H9 (cell line): ENCODE data around the gene DRGX. TPM values are rescaled to one million over a fixed set of nuclear protein-coding genes. Genes with fewer than 3 reads are reported as not detected.

Experiments
- DNase-seq: peaks from one replicate; pipeline ENCODE4 v3.0.0-alpha.2; 2017
- H2AFZ ChIP-seq: one replicate; pipeline ENCODE4 v1.6.1; 2013; ENCODE audit warnings: mild to moderate bottlenecking, low read length, control low read depth, moderate library complexity
- H2AK5ac ChIP-seq: 2 replicates; pipeline ENCODE4 v1.6.1; 2013; ENCODE audit warnings: low read length, control low read depth, mixed read lengths; ENCODE audit not compliant: insufficient read length
- H2BK120ac ChIP-seq: one replicate; pipeline ENCODE4 v1.6.1; 2013; ENCODE audit warnings: low read depth, mild to moderate bottlenecking, low read length, control low read depth, inconsistent platforms; ENCODE audit not compliant: poor library complexity, severe bottlenecking
- H2BK12ac ChIP-seq: 2 replicates; pipeline ENCODE4 v1.6.1; 2013; ENCODE audit warnings: low read length, control low read depth, mixed read lengths, low read depth; ENCODE audit not compliant: insufficient read length
- H2BK15ac ChIP-seq: 2 replicates; pipeline ENCODE4 v1.6.1; 2013; ENCODE audit warnings: low read depth, low read length, control low read depth
- H2BK20ac ChIP-seq: one replicate; pipeline ENCODE4 v1.6.1; 2013; ENCODE audit warnings: low read depth, mild to moderate bottlenecking, low read length, control low read depth, inconsistent platforms; ENCODE audit not compliant: poor library complexity, severe bottlenecking
- H2BK5ac ChIP-seq: 2 replicates; pipeline ENCODE4 v1.6.1; 2013; ENCODE audit warnings: low read length, control low read depth, mixed read lengths; ENCODE audit not compliant: insufficient read length
- H3K14ac ChIP-seq: 2 replicates; pipeline ENCODE4 v1.6.1; 2013; ENCODE audit warnings: low read length, control low read depth; ENCODE audit not compliant: insufficient read depth
- H3K18ac ChIP-seq: 2 replicates; pipeline ENCODE4 v1.6.1; 2013; ENCODE audit warnings: low read depth, mild to moderate bottlenecking, mixed read lengths, low read length, control low read depth; ENCODE audit not compliant: insufficient read length
- H3K23ac ChIP-seq: 2 replicates; pipeline ENCODE4 v1.6.1; 2013; ENCODE audit warnings: low read length, control low read depth, mixed read lengths, low read depth; ENCODE audit not compliant: insufficient read length
- H3K23me2 ChIP-seq: 2 replicates; pipeline ENCODE4 v1.6.1; 2013; ENCODE audit warnings: low read depth, mild to moderate bottlenecking, mixed read lengths, low read length, control low read depth; ENCODE audit not compliant: insufficient read length, poor library complexity, severe bottlenecking
- H3K27ac ChIP-seq: 2 replicates; pipeline ENCODE4 v1.5.1; 2013; ENCODE audit warnings: low read length, control low read depth, mixed read lengths, low read depth; ENCODE audit not compliant: insufficient read length
- H3K27me3 ChIP-seq: 2 replicates; pipeline ENCODE4 v1.6.1; 2013; ENCODE audit warnings: low read length, control low read depth, inconsistent platforms; ENCODE audit not compliant: insufficient read depth
- H3K4ac ChIP-seq: 2 replicates; pipeline ENCODE4 v1.6.1; 2013; ENCODE audit warnings: low read depth, mild to moderate bottlenecking, control low read depth, inconsistent platforms, low read length, moderate library complexity
- H3K4me1 ChIP-seq: 2 replicates; pipeline ENCODE4 v1.6.1; 2013; ENCODE audit warnings: low read length, control low read depth, inconsistent platforms; ENCODE audit not compliant: insufficient read depth
- H3K4me2 ChIP-seq: 2 replicates; pipeline ENCODE4 v1.6.1; 2013; ENCODE audit warnings: low read length, control low read depth, mixed read lengths; ENCODE audit not compliant: insufficient read length, insufficient read depth
- H3K56ac ChIP-seq: 2 replicates; pipeline ENCODE4 v1.6.1; 2013; ENCODE audit warnings: low read depth, mild to moderate bottlenecking, mixed read lengths, low read length, control low read depth; ENCODE audit not compliant: insufficient read length
- H3K79me1 ChIP-seq: 2 replicates; pipeline ENCODE4 v1.6.1; 2013; ENCODE audit warnings: low read depth, mild to moderate bottlenecking, moderate library complexity, low read length, control low read depth, inconsistent platforms; ENCODE audit not compliant: insufficient read depth, poor library complexity, severe bottlenecking
- H3K79me2 ChIP-seq: 2 replicates; pipeline ENCODE4 v1.6.1; 2013; ENCODE audit warnings: low read length, control low read depth, inconsistent platforms; ENCODE audit not compliant: insufficient read depth
- H3K9ac ChIP-seq: 2 replicates; pipeline ENCODE4 v1.6.1; 2013; ENCODE audit warnings: low read length, control low read depth, mixed read lengths; ENCODE audit not compliant: insufficient read length; ENCODE audit errors: extremely low read depth
- H3K9me3 ChIP-seq: one replicate; pipeline ENCODE4 v1.6.1; 2013; ENCODE audit warnings: low read depth, low read length, inconsistent platforms; ENCODE audit not compliant: control insufficient read depth
- H3T11ph ChIP-seq: one replicate; pipeline ENCODE4 v1.6.1; 2013; ENCODE audit warnings: mild to moderate bottlenecking, low read length, control low read depth, inconsistent platforms
- H4K20me1 ChIP-seq: one replicate; pipeline ENCODE4 v1.6.1; 2013; ENCODE audit not compliant: control insufficient read depth, insufficient read length, insufficient read depth
- H4K5ac ChIP-seq: 2 replicates; pipeline ENCODE4 v1.6.1; 2013; ENCODE audit warnings: low read depth, mild to moderate bottlenecking, mixed read lengths, low read length, control low read depth; ENCODE audit not compliant: insufficient read length
- H4K8ac ChIP-seq: replicated peaks from 2 replicates; pipeline ENCODE4 v1.6.1; 2013; ENCODE audit warnings: low read length, control low read depth, mixed read lengths, low read depth; ENCODE audit not compliant: insufficient read length
- H4K91ac ChIP-seq: 2 replicates; pipeline ENCODE4 v1.6.1; 2013; ENCODE audit warnings: low read depth, mild to moderate bottlenecking, moderate library complexity, mixed read lengths, low read length, control low read depth; ENCODE audit not compliant: insufficient read length
- H3K27ac Mint-ChIP-seq, 3 experiments: 2 replicates in 2 of 3; 3 replicates in 1 of 3; pipeline ENCODE4 v1.8.0; 2020 to 2021; ENCODE audit warnings: mixed read lengths in 3 of 3, mild to moderate bottlenecking in 1 of 3, moderate library complexity in 1 of 3
- H3K27me3 Mint-ChIP-seq: 2 replicates; pipeline ENCODE4 v1.8.0; 2021; ENCODE audit warnings: low read depth, mild to moderate bottlenecking, moderate library complexity, mixed read lengths
- H3K36me3 Mint-ChIP-seq, 3 experiments: 2 replicates in 2 of 3; 3 replicates in 1 of 3; pipeline ENCODE4 v1.8.0; 2020 to 2021; ENCODE audit warnings: low read depth in 3 of 3, mixed read lengths in 3 of 3; ENCODE audit not compliant: insufficient read depth in 1 of 3
- H3K4me1 Mint-ChIP-seq, 2 experiments: 2 replicates each; pipeline ENCODE4 v1.8.0; 2020; ENCODE audit warnings: mixed read lengths in 2 of 2
- H3K4me3 Mint-ChIP-seq, 2 experiments: 2 replicates in 1 of 2; 3 replicates in 1 of 2; pipeline ENCODE4 v1.8.0; 2020 to 2021; ENCODE audit warnings: mild to moderate bottlenecking in 2 of 2, mixed read lengths in 2 of 2, moderate library complexity in 1 of 2
- H3K9me3 Mint-ChIP-seq, 2 experiments: 2 replicates in 1 of 2; 3 replicates in 1 of 2; pipeline ENCODE4 v1.8.0; 2020; ENCODE audit warnings: mild to moderate bottlenecking in 2 of 2, mixed read lengths in 2 of 2, moderate library complexity in 1 of 2
- CTCF ChIP-seq: fragments of 200-600 bp; sonication (generic); conservative IDR thresholded peaks from 3 replicates; pipeline ENCODE4 v1.8.0; 2021; ENCODE audit warnings: antibody characterized with exemption, mild to moderate bottlenecking
- WGBS: extraction: QIAGEN DNeasy Blood & Tissue Kit; methylation state at CpG from one replicate; pipeline ENCODE4 v1.1.7; 2013; ENCODE audit warnings: missing lambda C conversion rate, low lambda C conversion rate, mixed read lengths; ENCODE audit not compliant: insufficient read length; ENCODE audit errors: extremely low coverage; 5-methylcytosine and 5-hydroxymethylcytosine counted together
- total RNA-seq: library from RNA; stranded (reverse); gene quantifications from 2 replicates; pipeline ENCODE4 v1.2.1, GENCODE V29; 2021

DRGX gene
- total RNA-seq, 1 experiment from 2014 or later: not detected

GRCh38 chr10:49353895-49354566 is 41.9 kb downstream of the DRGX start:
- Histone ChIP-seq H3K9ac (no peak overlapping the region), H3K56ac (no peak overlapping the region), H4K91ac (no peak overlapping the region), H3K27ac (no peak overlapping the region), H2AK5ac (no peak overlapping the region), H2BK120ac (no peak overlapping the region), H4K20me1 (no peaks in the 10 kb centered on the region), H3K4ac (no peak overlapping the region), H3K27me3 (no peaks in the 10 kb centered on the region), H3K23me2 (no peaks in the 10 kb centered on the region), H2BK12ac (no peak overlapping the region), H3K23ac (no peak overlapping the region), H3K4me1 (no peaks in the 10 kb centered on the region), H2BK15ac (no peak overlapping the region), H2AFZ (no peak overlapping the region), H4K8ac (no peak overlapping the region), H3K9me3 (no peaks in the 10 kb centered on the region), H2BK5ac (no peak overlapping the region), H3T11ph (no peak overlapping the region), H3K18ac (no peak overlapping the region), H3K4me2 (no peak overlapping the region), H3K79me1 (no peaks in the 10 kb centered on the region), H3K79me2 (no peaks in the 10 kb centered on the region), H2BK20ac (no peak overlapping the region), H3K14ac (no peak overlapping the region; the same call in 1 of the 2 replicates), H4K5ac (no peak overlapping the region)
- Mint-ChIP-seq H3K36me3 (no peaks in the 10 kb centered on the region; a peak in 2 of 7 replicates), H3K27me3 (no peaks in the 10 kb centered on the region), H3K4me3 (no peak overlapping the region), H3K4me1 (no peaks in the 10 kb centered on the region), H3K27ac (no peak overlapping the region), H3K9me3 (peaks cover 0 to 2% of the 10 kb centered on the region in 2 experiments; a peak in 2 of 5 replicates)
- no peak for TF ChIP-seq CTCF
- WGBS: no CpG with 5 or more reads among the region's 8 CpGs
- no peak for DNase-seq
